HCT116 (cell line): Measurements from ENCODE around the gene SLC12A4.

Experiments used
- CEBPB ChIP-seq: IDR thresholded peaks from 2 replicates; pipeline ENCODE4 v1.6.1; 2012; ENCODE audit warnings: low read depth
- CTCF ChIP-seq, 3 experiments: fragments of 200-600 bp in 1 of 3; sonication (generic) in 1 of 3; IDR thresholded peaks in 2 of 3; conservative IDR thresholded peaks in 1 of 3; 2 replicates each; pipeline ENCODE4 v1.5.1; 2012 to 2017; ENCODE audit warnings: low read depth in 2 of 3, low read length in 2 of 3, antibody characterized with exemption in 1 of 3, borderline replicate concordance in 1 of 3, control low read depth in 1 of 3, mild to moderate bottlenecking in 1 of 3, mixed read lengths in 1 of 3, mixed run types in 1 of 3, moderate library complexity in 1 of 3; ENCODE audit not compliant: insufficient read depth in 1 of 3
- POLR2A ChIP-seq: IDR thresholded peaks from 2 replicates; pipeline ENCODE4 v1.7.0; 2011; ENCODE audit warnings: borderline replicate concordance; ENCODE audit not compliant: insufficient read depth, insufficient read length; ENCODE audit errors: extremely low read depth
- POLR2AphosphoS5 ChIP-seq: IDR thresholded peaks from 2 replicates; pipeline ENCODE4 v1.6.1; 2011; ENCODE audit warnings: mild to moderate bottlenecking, low read depth, low read length, moderate library complexity
- REST ChIP-seq: IDR thresholded peaks from 2 replicates; pipeline ENCODE4 v1.6.1; 2012; ENCODE audit warnings: low read depth
- TCF7L2 ChIP-seq: IDR thresholded peaks from 2 replicates; pipeline ENCODE4 v1.7.0; 2011; ENCODE audit warnings: borderline replicate concordance, inconsistent platforms; ENCODE audit not compliant: insufficient read depth, insufficient read length; ENCODE audit errors: extremely low read depth

- no peak for TF ChIP-seq CTCF (IDR thresholded peaks at IDR 0.05 in 2 of 3, conservative IDR thresholded peaks at IDR 0.05 in 1 of 3; ENCODE audit: borderline replicate concordance in 1 of 3, insufficient read depth in 1 of 3, low read depth in 2 of 3, low read length in 2 of 3)
- TF ChIP-seq POLR2A, result no peak
- TF ChIP-seq CEBPB, result no peak
- TF ChIP-seq POLR2AphosphoS5, result no peak
- no peak for TF ChIP-seq REST
- no peak for TF ChIP-seq TCF7L2
Observed at GRCh38 chr16:67989322-67990017, 21.0 kb upstream of the SLC12A4 start.
